DOHH2 (cell line): Measurements from ENCODE around the gene OR2A42.

Source experiments
- EZH2phosphoT487 ChIP-seq: fragments of 200-600 bp; sonication (generic); IDR thresholded peaks from 2 replicates; pipeline ENCODE4 v1.6.1; 2017; ENCODE audit warnings: borderline replicate concordance, mild to moderate bottlenecking, antibody characterized with exemption, low read length, moderate library complexity, mixed read lengths
- TF ChIP-seq, protein P1 (sequence below): fragments of 200-600 bp; sonication (generic); IDR thresholded peaks from one replicate; pipeline ENCODE4 v1.5.1; 2014; ENCODE audit warnings: antibody characterized with exemption, mild to moderate bottlenecking, low read depth, low read length; ENCODE audit not compliant: poor library complexity, severe bottlenecking

DNA sequence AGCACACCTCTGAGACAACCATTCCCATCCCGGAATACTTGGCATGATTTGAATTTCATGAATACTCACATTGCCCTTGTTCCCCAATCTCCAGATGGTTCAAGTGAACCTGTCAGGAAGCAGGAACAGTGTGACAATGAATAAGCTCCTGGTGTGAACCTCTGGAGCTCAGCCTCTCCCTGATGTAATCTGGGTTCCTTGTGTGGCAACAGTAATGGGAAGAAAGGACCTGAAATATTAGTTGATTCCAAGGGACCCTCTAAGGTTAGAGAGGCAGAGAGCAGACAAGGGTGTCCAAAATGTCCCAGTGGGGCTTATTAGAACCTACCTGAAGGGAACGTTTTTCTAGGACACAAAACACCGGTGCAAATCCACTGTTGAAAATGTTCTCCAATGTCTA lies 16.7 kb upstream of the OR2A42 start:
- TF ChIP-seq, protein P1, sequence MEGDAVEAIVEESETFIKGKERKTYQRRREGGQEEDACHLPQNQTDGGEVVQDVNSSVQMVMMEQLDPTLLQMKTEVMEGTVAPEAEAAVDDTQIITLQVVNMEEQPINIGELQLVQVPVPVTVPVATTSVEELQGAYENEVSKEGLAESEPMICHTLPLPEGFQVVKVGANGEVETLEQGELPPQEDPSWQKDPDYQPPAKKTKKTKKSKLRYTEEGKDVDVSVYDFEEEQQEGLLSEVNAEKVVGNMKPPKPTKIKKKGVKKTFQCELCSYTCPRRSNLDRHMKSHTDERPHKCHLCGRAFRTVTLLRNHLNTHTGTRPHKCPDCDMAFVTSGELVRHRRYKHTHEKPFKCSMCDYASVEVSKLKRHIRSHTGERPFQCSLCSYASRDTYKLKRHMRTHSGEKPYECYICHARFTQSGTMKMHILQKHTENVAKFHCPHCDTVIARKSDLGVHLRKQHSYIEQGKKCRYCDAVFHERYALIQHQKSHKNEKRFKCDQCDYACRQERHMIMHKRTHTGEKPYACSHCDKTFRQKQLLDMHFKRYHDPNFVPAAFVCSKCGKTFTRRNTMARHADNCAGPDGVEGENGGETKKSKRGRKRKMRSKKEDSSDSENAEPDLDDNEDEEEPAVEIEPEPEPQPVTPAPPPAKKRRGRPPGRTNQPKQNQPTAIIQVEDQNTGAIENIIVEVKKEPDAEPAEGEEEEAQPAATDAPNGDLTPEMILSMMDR, result no peak
- no peak for TF ChIP-seq EZH2phosphoT487
